AG10803 (cell line): ENCODE results near the gene FHAD1.

ENCODE experiments used
- DNase-seq: peaks from one replicate; pipeline ENCODE4 v3.0.0; 2010; ENCODE audit warnings: low read depth
- H3K4me3 ChIP-seq: 2 replicates; pipeline ENCODE4 v1.5.1; 2011; ENCODE audit warnings: mild to moderate bottlenecking, low read length, control low read depth
- TF ChIP-seq, protein P1 (sequence below): conservative IDR thresholded peaks from 2 replicates; pipeline ENCODE4 v1.5.1; 2011; ENCODE audit warnings: mild to moderate bottlenecking, low read length, control low read depth, inconsistent platforms

Gene FHAD1

GRCh38 chr1:15249081-15249480 lies 2.1 kb downstream of the FHAD1 start:
- H3K4me3 ChIP-seq: no peak overlapping the region
- TF ChIP-seq, protein P1, sequence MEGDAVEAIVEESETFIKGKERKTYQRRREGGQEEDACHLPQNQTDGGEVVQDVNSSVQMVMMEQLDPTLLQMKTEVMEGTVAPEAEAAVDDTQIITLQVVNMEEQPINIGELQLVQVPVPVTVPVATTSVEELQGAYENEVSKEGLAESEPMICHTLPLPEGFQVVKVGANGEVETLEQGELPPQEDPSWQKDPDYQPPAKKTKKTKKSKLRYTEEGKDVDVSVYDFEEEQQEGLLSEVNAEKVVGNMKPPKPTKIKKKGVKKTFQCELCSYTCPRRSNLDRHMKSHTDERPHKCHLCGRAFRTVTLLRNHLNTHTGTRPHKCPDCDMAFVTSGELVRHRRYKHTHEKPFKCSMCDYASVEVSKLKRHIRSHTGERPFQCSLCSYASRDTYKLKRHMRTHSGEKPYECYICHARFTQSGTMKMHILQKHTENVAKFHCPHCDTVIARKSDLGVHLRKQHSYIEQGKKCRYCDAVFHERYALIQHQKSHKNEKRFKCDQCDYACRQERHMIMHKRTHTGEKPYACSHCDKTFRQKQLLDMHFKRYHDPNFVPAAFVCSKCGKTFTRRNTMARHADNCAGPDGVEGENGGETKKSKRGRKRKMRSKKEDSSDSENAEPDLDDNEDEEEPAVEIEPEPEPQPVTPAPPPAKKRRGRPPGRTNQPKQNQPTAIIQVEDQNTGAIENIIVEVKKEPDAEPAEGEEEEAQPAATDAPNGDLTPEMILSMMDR: no peak
- DNase-seq: no peak

GRCh38 chr1:15251857-15252835 lies 5.1 kb downstream of the FHAD1 start:
- H3K4me3 ChIP-seq: no peak overlapping the region
- DNase-seq: no peak
- TF ChIP-seq, protein P1: no peak

GRCh38 chr1:15254559-15254958 lies 7.5 kb downstream of the FHAD1 start:
- TF ChIP-seq, protein P1: no peak
- no peak for DNase-seq
- H3K4me3 ChIP-seq: no peak overlapping the region

DNA sequence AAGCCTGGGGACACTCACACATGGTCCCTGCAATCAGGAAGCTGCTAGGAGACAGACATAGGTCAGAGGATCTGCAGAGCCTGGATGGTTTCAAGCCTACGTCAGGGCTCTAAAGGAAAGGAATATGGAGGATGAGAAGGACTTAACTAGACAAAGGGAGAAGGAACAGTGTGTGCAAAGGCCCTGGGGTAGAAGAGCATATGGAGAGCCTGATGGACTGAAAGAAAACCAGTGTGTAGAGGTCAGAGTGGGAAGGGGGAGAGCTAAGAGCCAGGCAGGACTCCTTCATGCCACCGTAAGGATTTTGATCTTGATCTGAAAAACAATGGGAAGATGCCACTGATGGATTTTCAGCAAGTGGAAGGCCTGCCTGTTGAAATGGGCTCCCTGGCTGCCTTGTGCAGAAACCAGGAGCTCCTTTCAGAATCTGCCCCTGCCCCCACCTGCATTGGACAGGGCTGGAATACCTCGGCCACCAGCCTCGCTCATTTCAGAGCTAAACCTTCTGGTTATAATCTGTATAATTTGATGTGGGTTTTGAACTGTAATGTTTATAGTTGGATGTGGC lies 8.6 kb downstream of the FHAD1 start:
- TF ChIP-seq, protein P1: no peak
- no peak overlapping the region for H3K4me3 ChIP-seq
- DNase-seq: no peak

- DNase-seq: no peak
- no peak overlapping the region for H3K4me3 ChIP-seq
- TF ChIP-seq, protein P1: no peak
Measured at GRCh38 chr1:15256584-15256983, 9.6 kb downstream of the FHAD1 start.

GRCh38 chr1:15257309-15257708 lies 10.3 kb downstream of the FHAD1 start:
- DNase-seq: no peak
- TF ChIP-seq, protein P1: no peak
- no peak overlapping the region for H3K4me3 ChIP-seq
